H4 (cell line): ENCODE results near the gene LAYN. TPM values are rescaled to one million over a fixed set of nuclear protein-coding genes. Genes with fewer than 3 reads are reported as not detected.

Experiments used
- DNase-seq: peaks from one replicate; pipeline ENCODE4 v3.0.0-alpha.2; 2015; ENCODE audit warnings: low spot score
- total RNA-seq: library from RNA; depleted of rRNA; stranded (reverse); fragments of >200 nt; shearing (Covaris generic); gene quantifications from 2 replicates; pipeline ENCODE4 v1.2.3, GENCODE V29; 2014

The LAYN gene
- total RNA-seq, 1 experiment from 2014 or later = 34.3 TPM

- DNase-seq = no peak
Measured at GRCh38 chr11:111562692-111563389, 22.3 kb downstream of the LAYN start.

- peak; percentile 64 for DNase-seq
Measured at GRCh38 chr11:111565114-111565720, 24.7 kb downstream of the LAYN start.

GRCh38 chr11:111566324-111566723 is 25.8 kb downstream of the LAYN start:
- no peak for DNase-seq

DNA sequence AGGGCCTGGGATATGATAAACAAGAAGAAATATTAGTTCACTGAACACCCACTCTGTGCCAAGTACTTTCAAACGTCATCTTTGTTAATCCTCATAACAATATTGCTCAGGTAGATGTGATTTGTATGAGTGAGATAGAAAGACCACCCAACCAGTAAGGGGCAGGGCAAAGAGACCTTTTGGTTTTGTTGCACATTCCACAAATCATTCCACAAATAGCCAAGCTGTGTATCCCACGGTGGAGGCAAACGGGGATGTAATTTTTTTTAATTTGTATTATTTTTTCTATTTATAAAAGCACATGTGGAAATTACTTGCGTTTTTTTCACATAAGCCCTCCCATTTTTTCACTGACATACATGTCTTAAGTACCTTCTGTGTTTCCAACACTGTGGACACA is 29.0 kb downstream of the LAYN start:
- DNase-seq = no peak

- no peak for DNase-seq
Measured at GRCh38 chr11:111570796-111571195, 30.3 kb downstream of the LAYN start.

DNA sequence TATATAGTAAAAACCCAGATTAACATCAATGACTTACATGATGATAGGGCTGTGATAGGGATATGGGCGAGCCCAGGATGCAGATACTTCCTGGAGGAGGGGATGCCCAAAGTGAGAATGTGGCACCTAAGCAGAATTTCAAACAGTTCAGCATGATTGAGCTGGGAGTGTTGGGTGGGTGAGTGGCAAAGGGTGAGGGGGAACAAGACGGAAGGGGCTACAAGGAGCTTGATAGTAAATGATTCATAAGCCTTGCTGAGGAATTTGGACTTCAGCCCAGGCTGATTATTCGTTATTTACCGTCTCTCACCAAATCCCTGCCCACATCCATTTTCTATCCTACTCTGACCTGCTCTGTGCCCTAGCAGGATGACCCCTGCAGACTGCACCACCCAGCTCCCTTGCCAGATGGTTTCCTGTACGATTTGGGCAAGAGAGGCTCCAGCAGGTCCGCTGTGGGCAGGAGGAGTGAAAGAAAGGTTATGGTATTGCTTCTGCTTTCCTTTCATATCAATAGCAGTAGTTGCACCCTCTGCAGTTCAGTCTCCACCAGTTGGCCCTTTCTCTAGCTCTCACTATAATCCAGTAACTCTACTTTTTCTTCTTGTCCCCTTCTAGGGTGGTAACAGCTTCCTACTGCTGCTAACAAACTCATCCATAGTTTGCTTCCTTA is 31.4 kb downstream of the LAYN start:
- no peak for DNase-seq

DNA sequence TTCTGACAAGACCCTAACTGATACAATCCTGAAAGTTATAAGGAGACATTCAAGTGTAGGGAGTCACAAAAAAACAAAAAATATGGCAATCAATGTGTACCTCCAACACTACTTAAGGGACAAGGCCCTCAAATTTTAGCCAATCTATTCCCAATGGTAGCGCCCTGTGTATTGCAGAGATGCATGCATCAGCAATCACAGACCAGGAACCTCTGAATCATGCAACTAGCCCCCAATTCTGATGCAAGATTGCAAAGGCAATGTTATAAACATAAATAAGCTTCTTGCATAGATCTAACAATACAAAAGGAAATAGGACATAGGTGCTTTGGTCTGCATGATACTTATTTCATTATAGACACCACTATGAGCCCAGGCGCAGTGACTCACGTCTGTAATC is 32.1 kb downstream of the LAYN start:
- no peak for DNase-seq

- DNase-seq = no peak
Measured at GRCh38 chr11:111573821-111574249, 33.3 kb downstream of the LAYN start.

- DNase-seq = no peak
Measured at GRCh38 chr11:111574373-111575225, 34.1 kb downstream of the LAYN start.

GRCh38 chr11:111575740-111576139 is 35.2 kb downstream of the LAYN start:
- no peak for DNase-seq

GRCh38 chr11:111577821-111578220 is 37.3 kb downstream of the LAYN start:
- DNase-seq = no peak

DNA sequence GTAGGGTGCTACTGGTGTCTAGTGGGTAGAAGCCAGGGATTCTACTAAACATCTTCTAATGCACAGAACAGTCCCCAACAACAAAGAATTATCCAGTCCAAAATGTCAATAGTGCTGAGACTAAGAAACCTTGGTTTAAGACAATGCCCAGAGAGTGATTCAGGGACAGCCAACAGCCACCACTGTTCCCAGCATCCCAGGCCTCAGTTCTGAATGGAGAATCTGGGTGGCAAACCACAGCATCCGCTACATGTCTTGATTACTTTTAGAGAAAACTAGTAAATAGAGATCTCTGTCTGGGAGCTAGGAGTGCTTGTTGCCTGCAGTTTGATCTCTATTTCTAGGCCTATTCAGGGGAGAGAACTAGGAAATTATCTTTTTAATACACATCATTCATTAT is 40.8 kb downstream of the LAYN start:
- no peak for DNase-seq

DNA sequence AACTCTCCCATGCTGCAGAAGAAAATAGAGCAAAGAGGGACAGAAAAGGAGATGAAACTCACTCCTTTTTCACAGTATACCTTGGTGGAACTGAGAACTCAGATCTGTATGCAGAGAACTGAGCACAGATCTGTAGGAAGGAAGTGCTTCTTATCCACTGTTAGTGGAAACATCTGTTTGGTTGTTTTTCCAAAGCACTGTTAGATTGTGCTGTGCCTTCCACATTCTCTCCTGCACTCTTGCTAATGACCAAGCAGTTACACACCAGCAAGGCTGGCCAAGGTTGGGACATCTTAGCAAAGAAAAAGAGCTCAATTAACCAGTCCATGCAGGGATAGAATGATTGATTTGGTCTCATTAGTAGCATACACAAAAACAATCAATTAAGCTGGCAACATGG is 41.6 kb downstream of the LAYN start:
- DNase-seq = no peak

- peak; percentile 31 for DNase-seq
Measured at GRCh38 chr11:111582881-111583280, 42.4 kb downstream of the LAYN start.

- DNase-seq = no peak
Measured at GRCh38 chr11:111585371-111585770, 44.9 kb downstream of the LAYN start.

DNA sequence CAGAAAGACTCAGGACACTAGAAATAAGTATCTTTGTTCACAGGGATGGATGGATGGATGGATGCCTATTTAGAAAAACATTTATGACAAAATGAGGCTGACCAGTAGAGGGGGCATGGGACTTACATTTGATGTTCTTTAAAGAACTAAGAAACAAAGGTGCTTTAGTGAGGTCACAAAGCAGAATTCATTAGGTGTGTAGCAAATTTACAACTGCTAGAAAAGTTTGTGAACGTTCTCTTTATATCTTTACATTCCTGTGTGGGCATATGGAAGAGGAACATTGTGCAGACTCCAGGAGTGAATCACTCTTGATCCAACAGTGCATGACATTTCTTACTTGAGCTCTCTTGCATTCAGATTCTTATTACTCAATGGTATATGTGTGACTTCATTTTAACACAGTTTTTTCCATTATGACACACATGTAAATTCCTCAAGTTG is 45.9 kb downstream of the LAYN start:
- DNase-seq = peak; percentile 47

DNA sequence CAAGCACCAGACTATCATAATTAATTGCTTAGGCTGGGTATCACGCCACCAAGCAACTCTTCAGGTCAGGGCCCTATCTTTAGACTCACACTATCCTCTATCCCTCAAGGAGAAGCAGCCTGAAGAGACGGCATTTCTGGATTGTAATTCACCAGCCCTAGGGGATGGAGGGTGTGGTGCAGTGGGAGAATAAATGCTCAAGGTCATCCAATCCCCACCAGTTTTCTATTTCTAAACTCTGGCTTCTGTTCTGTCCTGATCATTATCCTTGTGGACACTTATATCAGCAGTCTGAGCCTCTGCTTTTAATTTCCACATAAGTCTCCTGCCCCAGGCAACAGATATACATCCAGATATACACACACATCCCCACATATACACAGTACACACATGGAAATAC is 48.6 kb downstream of the LAYN start:
- DNase-seq = no peak

DNA sequence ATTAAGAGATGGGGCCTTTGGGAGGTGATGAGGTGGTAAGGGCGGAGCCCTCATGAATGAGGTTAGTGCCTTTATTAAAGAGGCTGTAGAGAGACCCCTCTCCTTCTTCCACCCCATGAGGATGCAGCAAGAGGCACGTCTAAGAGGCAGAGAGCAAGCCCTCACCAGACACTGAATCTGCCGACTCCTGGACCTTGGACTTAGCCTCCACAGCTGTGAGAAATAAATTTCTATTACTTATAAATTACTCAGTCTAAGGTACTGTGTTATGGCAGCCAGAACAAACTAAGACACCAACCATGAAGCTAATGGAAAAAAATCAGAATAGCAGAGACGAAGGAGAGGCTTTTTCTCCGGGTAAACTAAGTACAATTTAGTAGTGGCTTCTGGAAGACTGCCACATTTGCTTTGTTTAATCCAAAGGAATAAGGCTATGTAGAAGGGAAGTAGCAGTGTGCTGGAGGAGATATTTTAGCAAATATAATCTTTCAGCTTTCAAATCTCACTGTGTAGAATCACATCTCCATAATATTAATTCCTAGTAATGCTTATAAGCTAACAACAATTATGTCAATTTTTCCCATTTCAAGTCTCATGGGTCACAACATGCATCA is 49.5 kb downstream of the LAYN start:
- DNase-seq = no peak

GRCh38 chr11:111591187-111591960 is 50.9 kb downstream of the LAYN start:
- no peak for DNase-seq

DNA sequence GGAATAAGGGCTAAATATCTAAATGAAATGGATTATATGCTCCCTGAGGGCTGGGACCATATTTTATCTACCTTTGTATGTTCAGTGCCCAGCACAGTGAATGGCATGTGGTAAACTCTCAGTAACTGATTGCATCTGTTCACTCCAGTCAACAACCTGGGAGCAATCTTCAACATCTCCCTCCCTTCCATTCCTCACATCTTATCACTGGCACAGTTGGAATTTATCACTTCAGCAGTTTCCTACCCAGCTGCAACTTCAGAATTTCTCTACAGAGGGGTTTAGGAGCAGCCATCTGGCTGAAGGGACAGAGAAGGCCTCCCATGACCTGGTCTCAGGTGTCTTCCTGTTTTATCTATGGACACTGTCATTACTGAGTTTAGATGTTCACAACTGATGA is 52.0 kb downstream of the LAYN start:
- DNase-seq = no peak

GRCh38 chr11:111596319-111596718 is 55.8 kb downstream of the LAYN start:
- DNase-seq = no peak
